H1 (cell line): ENCODE data around the gene PLSCR3. TPM values are rescaled to one million over a fixed set of nuclear protein-coding genes. Genes with fewer than 3 reads are reported as not detected.

Experiments used
- CTCF ChIA-PET: fragments of 300-600 bp; sonication (Branson Sonifier 250); formaldehyde crosslinking; loops from one replicate; lab custom pipeline; 2021; ENCODE audit not compliant: partially characterized antibody; lab: Charles Lee
- POLR2A ChIA-PET: fragments of 300-600 bp; sonication (Branson Sonifier 250); formaldehyde crosslinking; loops from one replicate; lab custom pipeline; 2021; ENCODE audit warnings: inconsistent platforms; ENCODE audit not compliant: partially characterized antibody; lab: Charles Lee
- DNase-seq, 2 experiments: peaks; one replicate each; pipeline versions ENCODE4 v3.0.0 to v3.0.0-alpha.2; 2010 to 2022; ENCODE audit warnings: low spot score in 2 of 2, low read depth in 1 of 2, mixed read lengths in 1 of 2
- FAIRE-seq: peaks from 2 replicates; lab custom pipeline; 2011; peaks lifted over from hg19 to GRCh38; lab: Jason Lieb, UNC
- H2AFZ ChIP-seq: 2 replicates; pipeline ENCODE4 v1.8.1; 2012; ENCODE audit warnings: low read length, inconsistent platforms
- H2AK5ac ChIP-seq: 2 replicates; pipeline ENCODE4 v1.6.1; 2013; ENCODE audit warnings: low read depth, low read length
- H2BK120ac ChIP-seq: replicated peaks from 2 replicates; pipeline ENCODE3; 2013; ENCODE audit warnings: low read depth, low read length, inconsistent platforms
- H2BK12ac ChIP-seq: 2 replicates; pipeline ENCODE4 v1.6.1; 2013; ENCODE audit warnings: low read depth, low read length
- H2BK15ac ChIP-seq: 2 replicates; pipeline ENCODE4 v1.6.1; 2013; ENCODE audit warnings: low read length
- H2BK20ac ChIP-seq: 2 replicates; pipeline ENCODE4 v1.6.1; 2013; ENCODE audit warnings: low read length
- H2BK5ac ChIP-seq: 2 replicates; pipeline ENCODE4 v1.6.1; 2013; ENCODE audit warnings: low read depth, low read length
- H3K14ac ChIP-seq: 2 replicates; pipeline ENCODE4 v1.6.1; 2013; ENCODE audit warnings: inconsistent platforms; ENCODE audit not compliant: insufficient read length
- H3K18ac ChIP-seq: 2 replicates; pipeline ENCODE4 v1.6.1; 2013; ENCODE audit warnings: low read length; ENCODE audit errors: extremely low read depth
- H3K23ac ChIP-seq: 2 replicates; pipeline ENCODE4 v1.6.1; 2013; ENCODE audit warnings: inconsistent platforms; ENCODE audit not compliant: insufficient read length
- H3K23me2 ChIP-seq: 2 replicates; pipeline ENCODE4 v1.6.1; 2013; ENCODE audit warnings: low read depth, low read length
- H3K27ac ChIP-seq: 2 replicates; pipeline ENCODE4 v1.6.1; 2011; ENCODE audit warnings: low read depth, low read length, inconsistent platforms
- H3K27me3 ChIP-seq, 4 experiments: replicated peaks in 1 of 4; 1 replicate in 1 of 4; 2 replicates in 3 of 4; pipeline versions ENCODE4 v1.6.1 to v1.8.1; 2011 to 2013; ENCODE audit warnings: low read length in 3 of 4, mild to moderate bottlenecking in 3 of 4, inconsistent platforms in 2 of 4, mixed read lengths in 2 of 4, moderate library complexity in 1 of 4; ENCODE audit not compliant: control insufficient read depth in 3 of 4, insufficient read depth in 3 of 4; ENCODE audit errors: extremely low read depth in 1 of 4
- H3K36me3 ChIP-seq, 4 experiments: 2 replicates each; pipeline versions ENCODE4 v1.6.1 to v1.8.1; 2011 to 2013; ENCODE audit warnings: mild to moderate bottlenecking in 4 of 4, low read length in 3 of 4, moderate library complexity in 2 of 4, control low read depth in 1 of 4, inconsistent platforms in 1 of 4; ENCODE audit not compliant: insufficient read depth in 4 of 4, control insufficient read depth in 2 of 4
- H3K4ac ChIP-seq: replicated peaks from 2 replicates; pipeline ENCODE3; 2013; ENCODE audit warnings: low read length, low read depth, mixed read lengths, inconsistent platforms; ENCODE audit not compliant: insufficient read length
- H3K4me1 ChIP-seq, 4 experiments: replicated peaks in 1 of 4; 1 replicate in 1 of 4; 2 replicates in 3 of 4; pipeline versions ENCODE4 v1.6.1 to v1.8.1; 2011 to 2013; ENCODE audit warnings: low read length in 3 of 4, inconsistent platforms in 2 of 4, mixed read lengths in 1 of 4; ENCODE audit not compliant: insufficient read depth in 4 of 4, control insufficient read depth in 3 of 4
- H3K4me2 ChIP-seq, 2 experiments: 2 replicates each; pipeline versions ENCODE4 v1.6.1 to v1.8.1; 2011 to 2013; ENCODE audit warnings: low read depth in 2 of 2, low read length in 2 of 2, control low read depth in 1 of 2, inconsistent platforms in 1 of 2, mild to moderate bottlenecking in 1 of 2; ENCODE audit not compliant: insufficient read depth in 1 of 2
- H3K4me3 ChIP-seq, 4 experiments: fragments of 200-600, 300-600 bp in 1 of 4; sonication (generic), shearing (Covaris generic), sonication (Bioruptor Twin) in 1 of 4; 2 replicates each; pipeline versions ENCODE4 v1.5.1 to v1.8.1; 2011 to 2016; ENCODE audit warnings: low read length in 4 of 4, low read depth in 3 of 4, control low read depth in 2 of 4, inconsistent platforms in 2 of 4, mild to moderate bottlenecking in 2 of 4, mixed read lengths in 1 of 4, moderate library complexity in 1 of 4; ENCODE audit not compliant: insufficient read depth in 2 of 4; ENCODE audit errors: extremely low read depth in 1 of 4
- H3K56ac ChIP-seq: replicated peaks from 2 replicates; pipeline ENCODE3; 2013; ENCODE audit warnings: low read depth, mild to moderate bottlenecking, mixed read lengths, low read length, inconsistent platforms; ENCODE audit not compliant: insufficient read length
- H3K79me1 ChIP-seq: 2 replicates; pipeline ENCODE4 v1.6.1; 2013; ENCODE audit warnings: low read depth, low read length, control low read depth
- H3K79me2 ChIP-seq, 2 experiments: 2 replicates each; pipeline versions ENCODE4 v1.6.1 to v1.8.1; 2012 to 2013; ENCODE audit warnings: low read length in 2 of 2, mild to moderate bottlenecking in 2 of 2, inconsistent platforms in 1 of 2; ENCODE audit not compliant: insufficient read depth in 2 of 2, control insufficient read depth in 1 of 2
- H3K9ac ChIP-seq, 4 experiments: replicated peaks in 1 of 4; 1 replicate in 1 of 4; 2 replicates in 3 of 4; pipeline versions ENCODE4 v1.6.1 to v1.8.1; 2011 to 2013; ENCODE audit warnings: low read depth in 3 of 4, low read length in 3 of 4, control low read depth in 2 of 4, mild to moderate bottlenecking in 2 of 4, moderate library complexity in 2 of 4, inconsistent platforms in 1 of 4; ENCODE audit errors: extremely low read depth in 1 of 4
- H3K9me3 ChIP-seq, 2 experiments: 2 replicates each; pipeline versions ENCODE4 v1.6.1 to v1.8.1; 2012 to 2013; ENCODE audit warnings: mild to moderate bottlenecking in 2 of 2, moderate library complexity in 2 of 2, control low read depth in 1 of 2, inconsistent platforms in 1 of 2, low read depth in 1 of 2, low read length in 1 of 2, mixed read lengths in 1 of 2; ENCODE audit not compliant: insufficient read depth in 2 of 2
- H4K20me1 ChIP-seq, 2 experiments: replicated peaks in 1 of 2; 2 replicates each; pipeline versions ENCODE3 to v1.8.1; 2011 to 2013; ENCODE audit warnings: inconsistent platforms in 2 of 2, low read length in 2 of 2, mild to moderate bottlenecking in 1 of 2; ENCODE audit not compliant: insufficient read depth in 2 of 2, control insufficient read depth in 1 of 2
- H4K5ac ChIP-seq: 2 replicates; pipeline ENCODE4 v1.6.1; 2013; ENCODE audit warnings: low read length, low read depth, mixed read lengths, inconsistent platforms; ENCODE audit not compliant: insufficient read length
- H4K8ac ChIP-seq: 2 replicates; pipeline ENCODE4 v1.8.0; 2013; ENCODE audit warnings: mild to moderate bottlenecking, moderate library complexity, low read length, inconsistent platforms; ENCODE audit not compliant: insufficient read depth; ENCODE audit errors: extremely low read depth
- H4K91ac ChIP-seq: replicated peaks from 2 replicates; pipeline ENCODE3; 2013; ENCODE audit warnings: low read length, mixed read lengths, inconsistent platforms; ENCODE audit not compliant: insufficient read length
- WGBS, 2 experiments: shearing (Covaris generic) in 1 of 2; methylation state at CpG; one replicate each; pipeline versions ENCODE4 v1.1.6 to v1.1.7; 2013 to 2015; ENCODE audit warnings: low lambda C conversion rate in 2 of 2, mixed read lengths in 2 of 2, inconsistent platforms in 1 of 2, low coverage in 1 of 2, missing lambda C conversion rate in 1 of 2; ENCODE audit not compliant: insufficient replicate concordance in 2 of 2, insufficient coverage in 1 of 2, insufficient read length in 1 of 2; ENCODE audit errors: extremely low coverage in 1 of 2, missing lambda C conversion rate in 1 of 2; 5-methylcytosine and 5-hydroxymethylcytosine counted together
- polyA plus RNA-seq, 7 experiments: library from polyadenylated mRNA; depleted of rRNA in 3 of 7; stranded (reverse) in 5 of 7; unstranded in 2 of 7; fragments of >200 nt in 5 of 7; fragments of 200-250 nt in 2 of 7; gene quantifications; 1 replicate in 5 of 7; 2 replicates in 1 of 7; 4 replicates in 1 of 7; pipeline versions ENCODE4 v1.2.1 to v1.2.3, GENCODE V29; 2011 to 2013; ENCODE audit warnings: missing spikeins in 2 of 7, mixed read lengths in 2 of 7
- total RNA-seq: library from RNA; stranded (reverse); fragmentation: NEBNext Ultra II Directional; extraction: Animal tissue kit (Norgen Biotek cat#: 25700); gene quantifications from 2 replicates; pipeline ENCODE4 v1.2.1, GENCODE V29; 2021
- TF ChIP-seq, protein P1 (sequence below): IDR thresholded peaks from 2 replicates; pipeline ENCODE4 v1.6.1; 2011; ENCODE audit warnings: low read depth, mild to moderate bottlenecking, low read length; ENCODE audit not compliant: insufficient read depth

Gene PLSCR3
- total and polyA plus RNA-seq, 2 of the 8 experiments (the other 6 are each of a cell fraction or from before 2014, with no cell fraction given), result 36.1 to 38.7 TPM

GRCh38 chr17:7421186-7421585 is 26.9 kb upstream of the PLSCR3 start:
- Histone ChIP-seq H3K56ac (no peak overlapping the region), H3K23me2 (peaks cover 2% of the 10 kb centered on the region; the same call in 1 of the 2 replicates), H2BK120ac (no peak overlapping the region), H4K91ac (no peak overlapping the region), H2BK20ac (no peak overlapping the region), H3K14ac (no peak overlapping the region), H2AK5ac (no peak overlapping the region), H3K27ac (no peak overlapping the region), H2BK15ac (no peak overlapping the region), H4K20me1 (peaks cover 0 to 7% of the 10 kb centered on the region in 2 experiments), H3K9me3 (no peaks in the 10 kb centered on the region), H2BK12ac (no peak overlapping the region), H2BK5ac (no peak overlapping the region), H3K18ac (no peak overlapping the region), H3K79me1 (no peaks in the 10 kb centered on the region), H3K4me2 (no peak overlapping the region), H2AFZ (no peak overlapping the region), H3K79me2 (no peaks in the 10 kb centered on the region), H3K36me3 (peaks cover 0 to 9% (median 4%) of the 10 kb centered on the region in 4 experiments; a peak in 4 of 8 replicates), H3K27me3 (no peaks in the 10 kb centered on the region), H3K9ac (no peak overlapping the region), H3K4ac (no peak overlapping the region), H3K23ac (no peak overlapping the region), H3K4me1 (peaks cover 0 to 15% (median 2%) of the 10 kb centered on the region in 4 experiments; a peak in 4 of 7 replicates), H4K8ac (peak overlapping the region; percentile 80; the same call in 1 of the 2 replicates), H4K5ac (no peak overlapping the region), H3K4me3 (no peak overlapping the region)
- FAIRE-seq (no peak), DNase-seq (no peak)
- WGBS, 2 experiments, result 89% methylated on average over 15 of the region's 16 CpGs; no CpG with 5 or more reads in 1 of the 2 experiments
- ChIA-PET POLR2A (interaction anchor here (0.6 to 2.8 kb wide), 12 partner anchors 8 to 164 kb away, joined by 3 to 9 read pairs (median 4); partner anchors contain the start of genes ACAP1, PLSCR3 and TMEM102), CTCF (interaction anchor here (0.7 to 4.1 kb wide), 9 partner anchors 12 to 82 kb away, joined by 3 to 15 read pairs (median 3); partner anchors contain the start of genes NLGN2 and TMEM256)
- TF ChIP-seq, protein P1, sequence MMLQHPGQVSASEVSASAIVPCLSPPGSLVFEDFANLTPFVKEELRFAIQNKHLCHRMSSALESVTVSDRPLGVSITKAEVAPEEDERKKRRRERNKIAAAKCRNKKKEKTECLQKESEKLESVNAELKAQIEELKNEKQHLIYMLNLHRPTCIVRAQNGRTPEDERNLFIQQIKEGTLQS, result no peak
